OCI-LY1 (cell line): ENCODE data around the gene HOXD4.

Experiments used
- CTCF ChIP-seq: fragments of 200-600 bp; sonication (generic), shearing (Covaris generic); IDR thresholded peaks from 2 replicates; pipeline ENCODE4 v1.5.1; 2017; ENCODE audit warnings: mild to moderate bottlenecking, antibody characterized with exemption, low read length, moderate library complexity, mixed read lengths
- EZH2 ChIP-seq: fragments of 200-600 bp; sonication (generic), shearing (Covaris generic); IDR thresholded peaks from 2 replicates; pipeline ENCODE4 v1.8.0; 2017; ENCODE audit warnings: borderline replicate concordance, mixed run types, mild to moderate bottlenecking, antibody characterized with exemption, low read length, moderate library complexity, mixed read lengths

DNA sequence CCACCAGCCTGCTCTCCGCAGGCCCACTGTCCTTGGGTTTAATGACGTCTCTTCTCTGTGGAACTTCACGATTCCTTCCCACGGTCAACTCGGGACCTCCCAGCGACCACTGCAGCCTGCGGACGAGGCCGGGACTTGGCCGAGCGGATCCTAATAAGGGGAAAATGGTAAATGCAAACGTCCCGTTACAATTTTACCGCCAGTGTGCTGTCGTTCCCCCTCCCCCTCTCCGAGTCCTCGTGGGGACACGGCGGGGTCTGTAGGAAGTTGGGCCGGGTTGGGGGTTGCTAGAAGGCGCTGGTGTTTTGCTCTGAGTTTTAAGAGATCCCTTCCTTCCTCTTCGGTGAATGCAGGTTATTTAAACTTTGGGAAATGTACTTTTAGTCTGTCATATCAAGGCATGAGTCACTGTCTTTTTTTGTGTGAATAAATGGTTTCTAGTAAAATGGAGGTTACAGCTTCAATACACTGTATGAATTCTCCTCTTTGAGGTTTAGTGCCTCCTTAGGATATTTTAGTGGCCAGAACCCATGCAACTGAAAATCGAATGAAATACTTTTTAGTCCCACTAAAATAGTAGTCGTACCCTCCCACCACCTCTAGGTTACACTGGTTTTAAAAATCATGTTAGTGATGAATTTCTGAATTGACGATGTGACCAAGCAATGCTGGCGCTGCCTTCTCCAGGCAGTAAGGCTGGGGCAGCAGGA lies 42.0 kb upstream of the HOXD4 start:
- TF ChIP-seq CTCF = no peak
- TF ChIP-seq EZH2 = no peak
